ENCODE results near the gene RAMP3. TPM values are rescaled to one million over a fixed set of nuclear protein-coding genes. Genes with fewer than 3 reads are reported as not detected.

The RAMP3 gene
- polyA plus RNA-seq, 1 experiment: not detected

GRCh38 chr7:45181286-45181960 is 23.8 kb downstream of the RAMP3 start:
- DNase-seq (ENCODE audit: low read depth): no peak
- POLR2A ChIA-PET: no interaction called here
- CTCF ChIA-PET: no interaction called here
- Histone ChIP-seq H3K36me3 (ENCODE audit: control insufficient read depth, insufficient read depth, low read length) (no peaks in the 10 kb centered on the region), H3K4me3 (ENCODE audit: low read depth, low read length) (no peak overlapping the region), H3K27me3 (ENCODE audit: control insufficient read depth, insufficient read depth, low read length) (peaks cover 4% of the 10 kb centered on the region)
- no peak for TF ChIP-seq CTCF (IDR thresholded peaks at IDR 0.05; ENCODE audit: insufficient read depth, low read depth, low read length)

- no peaks in the 10 kb centered on the region for H3K36me3 ChIP-seq (ENCODE audit: control insufficient read depth, insufficient read depth, low read length)
- H3K27me3 ChIP-seq (ENCODE audit: control insufficient read depth, insufficient read depth, low read length): peaks cover 4% of the 10 kb centered on the region
- POLR2A ChIA-PET: no interaction called here
- no peak for DNase-seq (ENCODE audit: low read depth)
- CTCF ChIA-PET: no interaction called here
- no peak for TF ChIP-seq CTCF (IDR thresholded peaks at IDR 0.05; ENCODE audit: insufficient read depth, low read depth, low read length)
- no peak overlapping the region for H3K4me3 ChIP-seq (ENCODE audit: low read depth, low read length)
Measured at GRCh38 chr7:45181991-45182855, 24.6 kb downstream of the RAMP3 start.

GRCh38 chr7:45182856-45183710 is 25.5 kb downstream of the RAMP3 start:
- H3K27me3 ChIP-seq (ENCODE audit: control insufficient read depth, insufficient read depth, low read length): peaks cover 4% of the 10 kb centered on the region
- no peak for TF ChIP-seq CTCF (IDR thresholded peaks at IDR 0.05; ENCODE audit: insufficient read depth, low read depth, low read length)
- ChIA-PET POLR2A (no interaction called here), CTCF (no interaction called here)
- no peak for DNase-seq (ENCODE audit: low read depth)
- no peak overlapping the region for H3K4me3 ChIP-seq (ENCODE audit: low read depth, low read length)
- H3K36me3 ChIP-seq (ENCODE audit: control insufficient read depth, insufficient read depth, low read length): no peaks in the 10 kb centered on the region

GRCh38 chr7:45183711-45184210 is 26.2 kb downstream of the RAMP3 start:
- Histone ChIP-seq H3K27me3 (ENCODE audit: control insufficient read depth, insufficient read depth, low read length) (peaks cover 4% of the 10 kb centered on the region), H3K4me3 (ENCODE audit: low read depth, low read length) (no peak overlapping the region), H3K36me3 (ENCODE audit: control insufficient read depth, insufficient read depth, low read length) (no peaks in the 10 kb centered on the region)
- no peak for DNase-seq (ENCODE audit: low read depth)
- TF ChIP-seq CTCF (IDR thresholded peaks at IDR 0.05; ENCODE audit: insufficient read depth, low read depth, low read length): no peak
- POLR2A ChIA-PET: no interaction called here
- CTCF ChIA-PET: no interaction called here
